ENCODE results near the gene ADCYAP1.

GRCh38 chr18:957829-958228 lies 53.2 kb downstream of the ADCYAP1 start:
- TF ChIP-seq, protein P1, sequence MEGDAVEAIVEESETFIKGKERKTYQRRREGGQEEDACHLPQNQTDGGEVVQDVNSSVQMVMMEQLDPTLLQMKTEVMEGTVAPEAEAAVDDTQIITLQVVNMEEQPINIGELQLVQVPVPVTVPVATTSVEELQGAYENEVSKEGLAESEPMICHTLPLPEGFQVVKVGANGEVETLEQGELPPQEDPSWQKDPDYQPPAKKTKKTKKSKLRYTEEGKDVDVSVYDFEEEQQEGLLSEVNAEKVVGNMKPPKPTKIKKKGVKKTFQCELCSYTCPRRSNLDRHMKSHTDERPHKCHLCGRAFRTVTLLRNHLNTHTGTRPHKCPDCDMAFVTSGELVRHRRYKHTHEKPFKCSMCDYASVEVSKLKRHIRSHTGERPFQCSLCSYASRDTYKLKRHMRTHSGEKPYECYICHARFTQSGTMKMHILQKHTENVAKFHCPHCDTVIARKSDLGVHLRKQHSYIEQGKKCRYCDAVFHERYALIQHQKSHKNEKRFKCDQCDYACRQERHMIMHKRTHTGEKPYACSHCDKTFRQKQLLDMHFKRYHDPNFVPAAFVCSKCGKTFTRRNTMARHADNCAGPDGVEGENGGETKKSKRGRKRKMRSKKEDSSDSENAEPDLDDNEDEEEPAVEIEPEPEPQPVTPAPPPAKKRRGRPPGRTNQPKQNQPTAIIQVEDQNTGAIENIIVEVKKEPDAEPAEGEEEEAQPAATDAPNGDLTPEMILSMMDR (IDR thresholded peaks at IDR 0.05) = no peak
- no peak for TF ChIP-seq POLR2A (IDR thresholded peaks at IDR 0.05)

All from vagina (tissue), 2 donors.